DOHH2 (cell line): Measurements from ENCODE around the gene MON1B.
"Not testable (repeated sequence)": the region's sequence is repeated elsewhere in the genome, so short reads cannot be mapped to it uniquely, and the experiment has no call there.

Experiments
- H3F3A ChIP-seq: fragments of 200-600 bp; sonication (generic), shearing (Covaris generic); 2 replicates; pipeline ENCODE4 v1.6.0; 2016; ENCODE audit warnings: antibody characterized with exemption, mild to moderate bottlenecking; ENCODE audit not compliant: control insufficient read depth, insufficient read depth
- H3K27ac ChIP-seq: fragments of 200-600 bp; sonication (generic); 2 replicates; pipeline ENCODE4 v1.5.1; 2014; ENCODE audit warnings: low read depth, mild to moderate bottlenecking, low read length, moderate library complexity
- H3K27me3 ChIP-seq: fragments of 200-600 bp; sonication (generic); 2 replicates; pipeline ENCODE4 v1.6.1; 2014; ENCODE audit warnings: mild to moderate bottlenecking, low read length, mixed read lengths; ENCODE audit not compliant: control insufficient read depth
- H3K36me3 ChIP-seq: fragments of 200-600 bp; sonication (generic); 2 replicates; pipeline ENCODE4 v1.6.1; 2014; ENCODE audit warnings: mild to moderate bottlenecking, low read length, moderate library complexity, mixed read lengths; ENCODE audit not compliant: control insufficient read depth
- H3K4me1 ChIP-seq: fragments of 200-600 bp; sonication (generic); 2 replicates; pipeline ENCODE4 v1.6.1; 2014; ENCODE audit warnings: mild to moderate bottlenecking, low read length, mixed read lengths; ENCODE audit not compliant: control insufficient read depth
- H3K4me2 ChIP-seq: fragments of 200-600 bp; sonication (generic); 2 replicates; pipeline ENCODE4 v1.6.0; 2014; ENCODE audit warnings: mild to moderate bottlenecking, low read length, moderate library complexity
- H3K4me3 ChIP-seq: fragments of 200-600 bp; sonication (generic); 2 replicates; pipeline ENCODE4 v1.5.1; 2014; ENCODE audit warnings: mild to moderate bottlenecking, low read length, mixed read lengths
- H3K79me2 ChIP-seq: fragments of 200-600 bp; sonication (generic); 2 replicates; pipeline ENCODE4 v1.6.1; 2014; ENCODE audit warnings: mild to moderate bottlenecking, low read length, mixed read lengths; ENCODE audit not compliant: control insufficient read depth
- H3K9me2 ChIP-seq: fragments of 200-600 bp; sonication (generic); replicated peaks from 2 replicates; pipeline ENCODE4 v1.6.1; 2014; ENCODE audit warnings: mild to moderate bottlenecking, low read length, mixed read lengths; ENCODE audit not compliant: control insufficient read depth
- H3K9me3 ChIP-seq: fragments of 200-600 bp; sonication (generic); 2 replicates; pipeline ENCODE4 v1.6.1; 2014; ENCODE audit warnings: antibody characterized with exemption, low read length, mixed read lengths; ENCODE audit not compliant: control insufficient read depth, insufficient read depth
- H4K20me1 ChIP-seq: fragments of 200-600 bp; sonication (generic); 2 replicates; pipeline ENCODE4 v1.6.0; 2014; ENCODE audit warnings: low read depth, mild to moderate bottlenecking, antibody characterized with exemption, low read length, moderate library complexity; ENCODE audit not compliant: control insufficient read depth, insufficient read depth
- EZH2phosphoT487 ChIP-seq: fragments of 200-600 bp; sonication (generic); IDR thresholded peaks from 2 replicates; pipeline ENCODE4 v1.6.1; 2017; ENCODE audit warnings: borderline replicate concordance, mild to moderate bottlenecking, antibody characterized with exemption, low read length, moderate library complexity, mixed read lengths
- TF ChIP-seq, protein P1 (sequence below): fragments of 200-600 bp; sonication (generic); IDR thresholded peaks from one replicate; pipeline ENCODE4 v1.5.1; 2014; ENCODE audit warnings: antibody characterized with exemption, mild to moderate bottlenecking, low read depth, low read length; ENCODE audit not compliant: poor library complexity, severe bottlenecking

Gene MON1B

DNA sequence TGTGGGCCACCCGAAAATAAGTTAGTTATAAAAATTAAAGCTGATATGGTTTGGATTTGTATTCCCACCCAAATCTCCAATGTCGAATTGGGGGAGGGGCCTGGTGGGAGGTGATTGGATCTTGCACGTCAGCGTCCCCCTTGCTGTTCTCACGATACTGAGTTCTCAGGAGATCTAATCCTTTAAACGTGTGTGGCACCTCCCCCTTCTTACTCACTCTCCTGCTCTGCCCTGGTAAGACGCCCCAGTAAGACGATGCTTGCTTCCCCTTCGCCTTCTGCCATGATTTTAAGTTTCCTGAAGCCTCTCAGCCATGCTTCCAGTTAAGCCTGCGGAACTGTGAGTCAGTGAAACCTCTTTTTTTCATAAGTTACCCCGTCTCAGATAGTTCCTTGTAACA is 43.6 kb downstream of the MON1B start:
- TF ChIP-seq, protein P1, sequence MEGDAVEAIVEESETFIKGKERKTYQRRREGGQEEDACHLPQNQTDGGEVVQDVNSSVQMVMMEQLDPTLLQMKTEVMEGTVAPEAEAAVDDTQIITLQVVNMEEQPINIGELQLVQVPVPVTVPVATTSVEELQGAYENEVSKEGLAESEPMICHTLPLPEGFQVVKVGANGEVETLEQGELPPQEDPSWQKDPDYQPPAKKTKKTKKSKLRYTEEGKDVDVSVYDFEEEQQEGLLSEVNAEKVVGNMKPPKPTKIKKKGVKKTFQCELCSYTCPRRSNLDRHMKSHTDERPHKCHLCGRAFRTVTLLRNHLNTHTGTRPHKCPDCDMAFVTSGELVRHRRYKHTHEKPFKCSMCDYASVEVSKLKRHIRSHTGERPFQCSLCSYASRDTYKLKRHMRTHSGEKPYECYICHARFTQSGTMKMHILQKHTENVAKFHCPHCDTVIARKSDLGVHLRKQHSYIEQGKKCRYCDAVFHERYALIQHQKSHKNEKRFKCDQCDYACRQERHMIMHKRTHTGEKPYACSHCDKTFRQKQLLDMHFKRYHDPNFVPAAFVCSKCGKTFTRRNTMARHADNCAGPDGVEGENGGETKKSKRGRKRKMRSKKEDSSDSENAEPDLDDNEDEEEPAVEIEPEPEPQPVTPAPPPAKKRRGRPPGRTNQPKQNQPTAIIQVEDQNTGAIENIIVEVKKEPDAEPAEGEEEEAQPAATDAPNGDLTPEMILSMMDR = no peak
- TF ChIP-seq EZH2phosphoT487 = no peak
- Histone ChIP-seq H3K9me2 (no peaks in the 10 kb centered on the region), H3K27ac (no peak overlapping the region), H4K20me1 (no peaks in the 10 kb centered on the region), H3K27me3 (peaks cover 10% of the 10 kb centered on the region), H3F3A (no peaks in the 10 kb centered on the region), H3K4me2 (no peak overlapping the region), H3K79me2 (no peaks in the 10 kb centered on the region), H3K36me3 (no peaks in the 10 kb centered on the region), H3K9me3 (no peaks in the 10 kb centered on the region), H3K4me1 (no peaks in the 10 kb centered on the region), H3K4me3 (no peak overlapping the region)

DNA sequence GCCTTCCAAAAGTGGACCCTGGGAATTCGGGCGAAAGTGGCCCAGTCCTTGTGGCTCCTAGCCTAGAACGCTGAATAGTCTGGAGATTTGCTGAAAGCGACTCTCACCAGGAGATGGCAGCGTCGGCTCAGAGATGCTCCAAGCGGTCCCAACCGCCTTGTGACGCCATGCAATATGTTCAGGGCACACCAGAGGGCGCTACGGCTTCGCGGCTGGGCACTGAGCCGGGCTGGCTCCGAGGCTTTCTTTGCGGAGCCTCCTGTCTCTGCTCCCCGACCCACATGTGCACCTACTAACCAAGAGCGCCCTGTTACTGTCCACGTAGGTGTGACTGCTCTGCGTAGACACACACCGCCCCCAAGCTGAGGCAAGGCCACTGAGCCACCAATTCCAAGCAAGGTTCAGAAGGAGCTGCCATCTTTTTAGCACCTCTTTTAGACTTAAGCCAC is 45.1 kb downstream of the MON1B start:
- Histone ChIP-seq H3K27me3 (peaks cover 10% of the 10 kb centered on the region), H3K4me1 (no peaks in the 10 kb centered on the region), H3K27ac (no peak overlapping the region), H3K79me2 (no peaks in the 10 kb centered on the region), H3K36me3 (no peaks in the 10 kb centered on the region), H3K9me2 (no peaks in the 10 kb centered on the region), H3K4me3 (no peak overlapping the region), H4K20me1 (no peaks in the 10 kb centered on the region), H3K9me3 (no peaks in the 10 kb centered on the region), H3F3A (no peaks in the 10 kb centered on the region), H3K4me2 (no peak overlapping the region)
- TF ChIP-seq EZH2phosphoT487 = no peak
- TF ChIP-seq, protein P1 = peak; percentile 96

DNA sequence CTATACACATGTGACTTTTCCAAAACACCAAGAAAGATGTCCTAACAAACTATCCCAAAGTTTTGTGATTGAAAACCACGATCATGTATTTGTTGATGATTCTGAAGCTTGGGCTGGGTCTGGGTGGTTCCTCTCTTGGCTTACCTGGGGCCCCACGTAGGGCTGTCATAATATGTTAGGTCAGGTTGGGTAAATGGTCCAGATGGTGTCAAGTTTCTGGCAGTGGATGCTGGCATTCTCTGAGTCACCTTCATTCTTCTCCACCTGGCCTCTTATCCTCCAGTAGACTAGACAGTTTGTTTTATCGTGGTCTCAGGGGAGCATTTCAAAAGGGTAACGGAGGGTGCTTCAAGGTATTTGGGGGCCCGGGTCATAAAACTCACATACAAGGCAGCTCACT is 47.6 kb downstream of the MON1B start:
- no peak overlapping the region for H3K4me2 ChIP-seq
- no peak overlapping the region for H3K27ac ChIP-seq
- H3F3A ChIP-seq = no peaks in the 10 kb centered on the region
- H3K4me1 ChIP-seq = no peaks in the 10 kb centered on the region
- no peaks in the 10 kb centered on the region for H3K9me3 ChIP-seq
- TF ChIP-seq, protein P1 = no peak
- no peak for TF ChIP-seq EZH2phosphoT487
- H3K79me2 ChIP-seq = no peaks in the 10 kb centered on the region
- H3K27me3 ChIP-seq = peaks cover 10% of the 10 kb centered on the region
- no peaks in the 10 kb centered on the region for H3K36me3 ChIP-seq
- H3K4me3 ChIP-seq = no peak overlapping the region
- no peaks in the 10 kb centered on the region for H3K9me2 ChIP-seq
- H4K20me1 ChIP-seq = no peaks in the 10 kb centered on the region

- H3K4me3 ChIP-seq, H3K27me3 ChIP-seq, H3K27ac ChIP-seq, H3K4me1 ChIP-seq, H3K9me2 ChIP-seq, H3K36me3 ChIP-seq, H3K9me3 ChIP-seq, H3K79me2 ChIP-seq, H3K4me2 ChIP-seq, H4K20me1 ChIP-seq, H3F3A ChIP-seq: not testable (repeated sequence)
These were observed 51.5 kb downstream of the MON1B start for GRCh38 chr16:77242471-77242870.
